Fibroblast of lung (primary cell): ENCODE measurements around the gene KRT15.
A peak's percentile ranks its signal among the peaks of the same experiment; 100 is the strongest.

Source experiments
- EZH2 ChIP-seq: IDR thresholded peaks from 2 replicates; pipeline ENCODE4 v1.5.1; 2012; ENCODE audit warnings: low read length, control low read depth, mild to moderate bottlenecking; ENCODE audit errors: missing control alignments
- TF ChIP-seq, protein P1 (sequence below), 2 donors: IDR thresholded peaks in 1 of 2; conservative IDR thresholded peaks in 1 of 2; 1 replicate in 1 of 2; 2 replicates in 1 of 2; pipeline ENCODE4 v1.5.1; 2011 to 2012; ENCODE audit warnings: low read length in 2 of 2, control low read depth in 1 of 2, inconsistent platforms in 1 of 2, low read depth in 1 of 2, mild to moderate bottlenecking in 1 of 2

- TF ChIP-seq, protein P1, sequence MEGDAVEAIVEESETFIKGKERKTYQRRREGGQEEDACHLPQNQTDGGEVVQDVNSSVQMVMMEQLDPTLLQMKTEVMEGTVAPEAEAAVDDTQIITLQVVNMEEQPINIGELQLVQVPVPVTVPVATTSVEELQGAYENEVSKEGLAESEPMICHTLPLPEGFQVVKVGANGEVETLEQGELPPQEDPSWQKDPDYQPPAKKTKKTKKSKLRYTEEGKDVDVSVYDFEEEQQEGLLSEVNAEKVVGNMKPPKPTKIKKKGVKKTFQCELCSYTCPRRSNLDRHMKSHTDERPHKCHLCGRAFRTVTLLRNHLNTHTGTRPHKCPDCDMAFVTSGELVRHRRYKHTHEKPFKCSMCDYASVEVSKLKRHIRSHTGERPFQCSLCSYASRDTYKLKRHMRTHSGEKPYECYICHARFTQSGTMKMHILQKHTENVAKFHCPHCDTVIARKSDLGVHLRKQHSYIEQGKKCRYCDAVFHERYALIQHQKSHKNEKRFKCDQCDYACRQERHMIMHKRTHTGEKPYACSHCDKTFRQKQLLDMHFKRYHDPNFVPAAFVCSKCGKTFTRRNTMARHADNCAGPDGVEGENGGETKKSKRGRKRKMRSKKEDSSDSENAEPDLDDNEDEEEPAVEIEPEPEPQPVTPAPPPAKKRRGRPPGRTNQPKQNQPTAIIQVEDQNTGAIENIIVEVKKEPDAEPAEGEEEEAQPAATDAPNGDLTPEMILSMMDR (conservative IDR thresholded peaks at IDR 0.05 in 1 of 2, IDR thresholded peaks at IDR 0.05 in 1 of 2; ENCODE audit: low read depth in 1 of 2, low read length in 2 of 2), result peak; percentile 79 to 93
- no peak for TF ChIP-seq EZH2
Observed at GRCh38 chr17:41548844-41549595, 30.3 kb upstream of the KRT15 start.
